HepG2 (cell line): ENCODE measurements around the gene ZFPM1. TPM values are rescaled to one million over a fixed set of nuclear protein-coding genes. Genes with fewer than 3 reads are reported as not detected.

Experiments used
- CEBPZ ChIP-seq: IDR thresholded peaks from 2 replicates; pipeline ENCODE4 v1.6.1; 2012; ENCODE audit warnings: low read length, improper control_type of control experiment
- CREB1 ChIP-seq, 2 experiments: fragments of 450-650 bp in 1 of 2; IDR thresholded peaks; 2 replicates each; pipeline ENCODE4 v1.6.1; 2016 to 2017; ENCODE audit warnings: control low read depth in 1 of 2, mild to moderate bottlenecking in 1 of 2, missing compliant biosample characterization in 1 of 2, missing genetic modification characterization in 1 of 2
- ELF4 ChIP-seq: sonication (generic); formaldehyde crosslinking; IDR thresholded peaks from 2 replicates; pipeline ENCODE4 v1.5.0; 2020; ENCODE audit warnings: missing genetic modification reagents, mild to moderate bottlenecking, moderate library complexity, borderline replicate concordance
- EZH2 ChIP-seq: conservative IDR thresholded peaks from 2 replicates; pipeline ENCODE4 v1.6.1; 2012; ENCODE audit warnings: mild to moderate bottlenecking, low read depth, low read length, moderate library complexity
- HIVEP1 ChIP-seq: sonication (generic); formaldehyde crosslinking; IDR thresholded peaks from 2 replicates; pipeline ENCODE4 v1.4.0; 2020; ENCODE audit warnings: mild to moderate bottlenecking, missing genetic modification reagents
- KDM5B ChIP-seq: sonication (generic); formaldehyde crosslinking; IDR thresholded peaks from 2 replicates; pipeline ENCODE4 v1.4.0; 2020; ENCODE audit warnings: missing genetic modification reagents, mild to moderate bottlenecking, borderline replicate concordance
- MEIS1 ChIP-seq: sonication (generic); formaldehyde crosslinking; IDR thresholded peaks from 2 replicates; pipeline ENCODE4 v1.9.0; 2021; ENCODE audit warnings: mild to moderate bottlenecking, missing genetic modification reagents, moderate library complexity, borderline replicate concordance
- PCBP1 ChIP-seq: fragments of 200-400 bp; formaldehyde crosslinking; IDR thresholded peaks from 2 replicates; pipeline ENCODE4 v1.6.1; 2017; ENCODE audit warnings: mild to moderate bottlenecking, low read depth, low read length, borderline replicate concordance
- PHF21A ChIP-seq: sonication (generic); formaldehyde crosslinking; IDR thresholded peaks from 2 replicates; pipeline ENCODE4 v1.5.0; 2020; ENCODE audit warnings: mild to moderate bottlenecking, missing genetic modification reagents
- SKI ChIP-seq: fragments of 450-650 bp; IDR thresholded peaks from one replicate; pipeline ENCODE4 v1.6.1; 2018; ENCODE audit warnings: mild to moderate bottlenecking; ENCODE audit not compliant: partially characterized antibody
- SRF ChIP-seq: IDR thresholded peaks from 2 replicates; pipeline ENCODE4 v1.6.1; 2011; ENCODE audit warnings: mild to moderate bottlenecking, low read depth, low read length, moderate library complexity
- TFAP4 ChIP-seq: sonication (generic); IDR thresholded peaks from 2 replicates; pipeline ENCODE4 v1.6.1; 2016; ENCODE audit warnings: low read depth, borderline replicate concordance
- TGIF2 ChIP-seq: IDR thresholded peaks from 2 replicates; pipeline ENCODE4 v1.6.1; 2016; ENCODE audit warnings: control low read depth, missing compliant biosample characterization
- YEATS4 ChIP-seq: sonication (generic); formaldehyde crosslinking; IDR thresholded peaks from 2 replicates; pipeline ENCODE4 v1.4.0; 2020; ENCODE audit warnings: missing genetic modification reagents, borderline replicate concordance
- ZBTB42 ChIP-seq: sonication (generic); formaldehyde crosslinking; IDR thresholded peaks from 2 replicates; pipeline ENCODE4 v1.5.0; 2020; ENCODE audit warnings: mild to moderate bottlenecking, missing genetic modification reagents
- ZBTB49 ChIP-seq: sonication (generic); formaldehyde crosslinking; IDR thresholded peaks from 2 replicates; pipeline ENCODE4 v1.4.0; 2020; ENCODE audit warnings: missing genetic modification reagents, borderline replicate concordance
- ZNF230 ChIP-seq: sonication (generic); formaldehyde crosslinking; IDR thresholded peaks from 2 replicates; pipeline ENCODE4 v1.4.0; 2020; ENCODE audit warnings: mild to moderate bottlenecking, missing genetic modification reagents
- ZNF414 ChIP-seq: sonication (generic); formaldehyde crosslinking; IDR thresholded peaks from 2 replicates; pipeline ENCODE4 v1.5.0; 2020; ENCODE audit warnings: missing genetic modification reagents
- ZNF777 ChIP-seq: sonication (generic); formaldehyde crosslinking; IDR thresholded peaks from 2 replicates; pipeline ENCODE4 v1.4.0; 2020; ENCODE audit warnings: missing genetic modification reagents
- polyA plus RNA-seq, 8 experiments: library from polyadenylated mRNA; depleted of rRNA in 3 of 8; stranded (reverse) in 7 of 8; unstranded in 1 of 8; fragments of >200 nt; fragmentation: Illumina TruSeq in 4 of 8; extraction: Trizol in 4 of 8; gene quantifications; 2 replicates each; pipeline versions ENCODE4 v1.2.1 to v1.2.3, GENCODE V29; 2011 to 2016; ENCODE audit warnings: low read depth in 4 of 8, missing spikeins in 1 of 8, mixed read lengths in 1 of 8; ENCODE audit not compliant: insufficient read depth in 1 of 8
- total RNA-seq, 5 experiments: library from RNA; depleted of rRNA; stranded (reverse); fragments of >200 nt; fragmentation: Illumina TruSeq; extraction: Trizol; gene quantifications; 2 replicates each; pipeline ENCODE4 v1.2.3, GENCODE V29; 2016; ENCODE audit warnings: low read depth in 1 of 5
- TF ChIP-seq, protein P1 (sequence below): sonication (generic); formaldehyde crosslinking; IDR thresholded peaks from 2 replicates; pipeline ENCODE4 v1.5.0; 2020; ENCODE audit warnings: missing genetic modification reagents, mild to moderate bottlenecking, borderline replicate concordance

ZFPM1 gene
- total and polyA plus RNA-seq, 2 of the 13 experiments (the other 11 are each of a cell fraction or from before 2014, with no cell fraction given) = 1.3 to 3.8 TPM

DNA sequence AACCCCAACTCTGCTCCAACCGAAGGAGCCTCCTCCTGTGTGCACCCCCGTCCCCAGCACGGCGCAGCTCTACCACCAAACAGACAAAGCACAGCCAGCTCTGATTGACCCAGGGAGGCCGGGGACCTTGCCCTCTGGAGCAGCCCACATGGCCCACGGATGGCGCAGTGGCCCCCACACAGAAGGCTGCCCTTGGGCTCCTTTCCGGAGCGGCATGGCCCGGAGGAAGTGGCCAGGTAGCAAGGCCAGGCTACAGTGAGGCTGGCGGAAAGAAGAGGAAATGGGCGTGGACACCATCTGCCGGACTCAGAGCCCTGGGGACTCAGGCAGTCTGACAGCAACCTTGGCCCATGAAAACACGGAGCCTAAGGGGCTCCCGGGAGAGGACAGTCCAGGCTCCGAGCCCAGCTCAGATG is 97.2 kb downstream of the ZFPM1 start (continued):
- TF ChIP-seq ZBTB49 (no peak), ELF4 (CRISPR knock-in tag) (no peak), MEIS1 (CRISPR knock-in tag) (no peak), CEBPZ (no peak), TGIF2 (CRISPR knock-in tag) (no peak), CREB1 (IDR thresholded peaks at IDR 0.05) (no peak), CREB1 (CRISPR knock-in tag; IDR thresholded peaks at IDR 0.05) (no peak), PHF21A (peak; percentile 33; the same call in 1 of the 2 replicates), EZH2 (no peak), HIVEP1 (CRISPR knock-in tag) (no peak), KDM5B (CRISPR knock-in tag) (no peak; the same call in 1 of the 2 replicates), ZNF230 (CRISPR knock-in tag) (no peak), TFAP4 (no peak), SRF (no peak), ZBTB42 (0 out of 2 replicates have a peak, but pooled peaks have one; percentile 52), SKI (no peak), PCBP1 (no peak), YEATS4 (CRISPR knock-in tag) (no peak), ZNF777 (no peak), ZNF414 (no peak)
- TF ChIP-seq, protein P1, sequence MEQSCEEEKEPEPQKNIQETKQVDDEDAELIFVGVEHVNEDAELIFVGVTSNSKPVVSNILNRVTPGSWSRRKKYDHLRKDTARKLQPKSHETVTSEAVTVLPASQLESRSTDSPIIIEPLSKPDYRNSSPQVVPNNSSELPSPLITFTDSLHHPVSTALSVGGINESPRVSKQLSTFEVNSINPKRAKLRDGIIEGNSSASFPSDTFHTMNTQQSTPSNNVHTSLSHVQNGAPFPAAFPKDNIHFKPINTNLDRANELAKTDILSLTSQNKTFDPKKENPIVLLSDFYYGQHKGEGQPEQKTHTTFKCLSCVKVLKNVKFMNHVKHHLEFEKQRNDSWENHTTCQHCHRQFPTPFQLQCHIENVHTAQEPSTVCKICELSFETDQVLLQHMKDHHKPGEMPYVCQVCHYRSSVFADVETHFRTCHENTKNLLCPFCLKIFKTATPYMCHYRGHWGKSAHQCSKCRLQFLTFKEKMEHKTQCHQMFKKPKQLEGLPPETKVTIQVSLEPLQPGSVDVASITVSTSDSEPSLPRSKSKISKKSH (CRISPR knock-in tag) = no peak
